K562 (cell line): ENCODE measurements around the gene FGF14.

ENCODE experiments used
- EP300 ChIP-seq: IDR thresholded peaks from 2 replicates; pipeline ENCODE4 v1.6.1; 2012; ENCODE audit warnings: low read length, improper control_type of control experiment
- HDAC6 ChIP-seq: IDR thresholded peaks from 2 replicates; pipeline ENCODE4 v1.6.1; 2012; ENCODE audit warnings: low read depth, mild to moderate bottlenecking, control low read depth, inconsistent platforms, low read length, moderate library complexity
- NELFE ChIP-seq: IDR thresholded peaks from 2 replicates; pipeline ENCODE4 v1.6.1; 2011; ENCODE audit warnings: mild to moderate bottlenecking; ENCODE audit not compliant: insufficient read depth, insufficient read length
- NFE2L1 ChIP-seq: fragments of 450-650 bp; IDR thresholded peaks from 2 replicates; pipeline ENCODE4 v1.6.1; 2016; ENCODE audit warnings: missing genetic modification characterization, low read depth, mild to moderate bottlenecking, missing compliant biosample characterization, moderate library complexity, borderline replicate concordance
- RAD51 ChIP-seq: fragments of 450-650 bp; IDR thresholded peaks from 2 replicates; pipeline ENCODE4 v1.7.1; 2016; ENCODE audit warnings: low read depth, mild to moderate bottlenecking, borderline replicate concordance
- SP2 ChIP-seq: IDR thresholded peaks from 2 replicates; pipeline ENCODE4 v1.6.1; 2011; ENCODE audit warnings: mild to moderate bottlenecking, low read depth, low read length, moderate library complexity; ENCODE audit not compliant: poor library complexity, severe bottlenecking; ENCODE audit errors: extremely low read depth
- ZFX ChIP-seq: sonication (generic); formaldehyde crosslinking; IDR thresholded peaks from 2 replicates; pipeline ENCODE4 v1.8.0; 2022; ENCODE audit warnings: mild to moderate bottlenecking, missing genetic modification reagents, moderate library complexity

GRCh38 chr13:102033857-102034331, 368.0 kb downstream of the FGF14 start:
- TF ChIP-seq ZFX (no peak), RAD51 (no peak), HDAC6 (no peak), SP2 (no peak), NELFE (no peak), EP300 (no peak), NFE2L1 (tag) (no peak)
